ENCODE measurements around the gene WNT2.

Gene WNT2

GRCh38 chr7:117322741-117323304, at the start of gene WNT2:
Gene WNT2 (minus strand): TSS chr7:117323058. CDS start chr7:117322989, 69 bp downstream.
- DNase-seq (ENCODE audit: low spot score), result no peak

- no peak for DNase-seq (ENCODE audit: low spot score)
Observed at GRCh38 chr7:117372073-117372472, 49.2 kb upstream of the WNT2 start.

GRCh38 chr7:117364339-117365080, 41.7 kb upstream of the WNT2 start:
- DNase-seq (ENCODE audit: low spot score), result no peak

- no peak for DNase-seq (ENCODE audit: low spot score)
Observed at GRCh38 chr7:117362294-117362888, 39.5 kb upstream of the WNT2 start.

GRCh38 chr7:117350027-117350426, 27.2 kb upstream of the WNT2 start:
- no peak for DNase-seq (ENCODE audit: low spot score)

- no peak for DNase-seq (ENCODE audit: low spot score)
Observed at GRCh38 chr7:117349570-117349969, 26.7 kb upstream of the WNT2 start.

- no peak for DNase-seq (ENCODE audit: low spot score)
Observed at GRCh38 chr7:117347962-117348672, 25.3 kb upstream of the WNT2 start.

GRCh38 chr7:117347480-117347879, 24.6 kb upstream of the WNT2 start:
- no peak for DNase-seq (ENCODE audit: low spot score)

- no peak for DNase-seq (ENCODE audit: low spot score)
Observed at GRCh38 chr7:117346161-117346560, 23.3 kb upstream of the WNT2 start.

- no peak for DNase-seq (ENCODE audit: low spot score)
Observed at GRCh38 chr7:117338020-117338419, 15.2 kb upstream of the WNT2 start.

- no peak for DNase-seq (ENCODE audit: low spot score)
Observed at GRCh38 chr7:117333168-117333567, 10.3 kb upstream of the WNT2 start.

GRCh38 chr7:117332031-117332430, 9.2 kb upstream of the WNT2 start:
- no peak for DNase-seq (ENCODE audit: low spot score)

- no peak for DNase-seq (ENCODE audit: low spot score)
Observed at GRCh38 chr7:117325836-117326235, 3.0 kb upstream of the WNT2 start.

- no peak for DNase-seq (ENCODE audit: low spot score)
Observed at GRCh38 chr7:117324960-117325359, 2.1 kb upstream of the WNT2 start.

GRCh38 chr7:117323851-117324711, 1.2 kb upstream of the WNT2 start:
- DNase-seq (ENCODE audit: low spot score), result no peak

- DNase-seq (ENCODE audit: low spot score), result no peak
Observed at GRCh38 chr7:117323305-117323850, 520 bp upstream of the WNT2 start.

GRCh38 chr7:117320523-117320922, 2.3 kb downstream of the WNT2 start:
- no peak for DNase-seq (ENCODE audit: low spot score)

- no peak for DNase-seq (ENCODE audit: low spot score)
Observed at GRCh38 chr7:117319181-117319580, 3.7 kb downstream of the WNT2 start.

GRCh38 chr7:117313582-117313981, 9.3 kb downstream of the WNT2 start:
- no peak for DNase-seq (ENCODE audit: low spot score)

- no peak for DNase-seq (ENCODE audit: low spot score)
Observed at GRCh38 chr7:117312593-117313580, 10.0 kb downstream of the WNT2 start.

All from CD4-positive, alpha-beta T cell treated with Interleukin-6 at 100 ng/mL for 8 hours (primary cell).